Endothelial cell of umbilical vein (primary cell): ENCODE results near the gene MCM3AP. TPM values are rescaled to one million over a fixed set of nuclear protein-coding genes. Genes with fewer than 3 reads are reported as not detected.

Source experiments
- BruUV-seq: library from RNA; stranded (reverse); fragments of 400-500 nt; replicated peaks from 2 replicates; lab custom pipeline; 2021; lab: Mats Ljungman, UMichigan
- CTCF ChIA-PET: fragments of 300-600, 350-600 bp; sonication (Branson Sonifier 250); formaldehyde crosslinking; loops from one replicate; lab custom pipeline; 2021; ENCODE audit warnings: antibody characterized with exemption, inconsistent platforms; lab: Charles Lee
- POLR2A ChIA-PET: fragments of 300-600, 350-600 bp; sonication (Branson Sonifier 250); formaldehyde crosslinking; loops from one replicate; lab custom pipeline; 2021; ENCODE audit warnings: antibody characterized with exemption, inconsistent platforms; lab: Charles Lee
- DNase-seq: peaks from one replicate; pipeline ENCODE4 v3.0.0-alpha.2; 2011; ENCODE audit warnings: low read depth, low spot score
- FAIRE-seq: peaks from 2 replicates; lab custom pipeline; 2011; peaks lifted over from hg19 to GRCh38; lab: Jason Lieb, UNC
- H2AFZ ChIP-seq: 2 replicates; pipeline ENCODE4 v1.6.0; 2012; ENCODE audit warnings: low read depth, low read length, control low read depth, inconsistent platforms
- H3K27ac ChIP-seq: 2 replicates; pipeline ENCODE4 v1.5.1; 2011; ENCODE audit warnings: low read depth, mild to moderate bottlenecking, control low read depth, low read length, moderate library complexity; ENCODE audit not compliant: insufficient read depth
- H3K27me3 ChIP-seq, 2 experiments: 2 replicates each; pipeline versions ENCODE4 v1.6.0 to v1.6.1; 2011; ENCODE audit warnings: low read length in 2 of 2, mixed read lengths in 1 of 2; ENCODE audit not compliant: control insufficient read depth in 2 of 2, insufficient read depth in 2 of 2
- H3K36me3 ChIP-seq, 2 experiments: 2 replicates in 1 of 2; 3 replicates in 1 of 2; pipeline ENCODE4 v1.5.1; 2011; ENCODE audit warnings: low read length in 2 of 2, mild to moderate bottlenecking in 1 of 2, moderate library complexity in 1 of 2; ENCODE audit not compliant: control insufficient read depth in 2 of 2, insufficient read depth in 2 of 2; ENCODE audit errors: extremely low read depth in 1 of 2
- H3K4me1 ChIP-seq: 3 replicates; pipeline ENCODE4 v1.5.1; 2011; ENCODE audit warnings: mild to moderate bottlenecking, low read length; ENCODE audit not compliant: control insufficient read depth, insufficient read depth; ENCODE audit errors: extremely low read depth
- H3K4me2 ChIP-seq: 2 replicates; pipeline ENCODE4 v1.6.1; 2011; ENCODE audit warnings: low read length, control low read depth, mixed read lengths; ENCODE audit not compliant: insufficient read depth
- H3K4me3 ChIP-seq, 3 experiments: fragments of 200-600 bp in 1 of 3; sonication (generic), shearing (Covaris generic) in 1 of 3; replicated peaks in 1 of 3; 2 replicates each; pipeline ENCODE4 v1.5.1; 2011 to 2016; ENCODE audit warnings: control low read depth in 3 of 3, low read length in 3 of 3, mild to moderate bottlenecking in 2 of 3, inconsistent platforms in 1 of 3, low read depth in 1 of 3, moderate library complexity in 1 of 3; ENCODE audit not compliant: insufficient read depth in 1 of 3
- H3K79me2 ChIP-seq: 2 replicates; pipeline ENCODE4 v1.6.0; 2012; ENCODE audit warnings: low read length, inconsistent platforms; ENCODE audit not compliant: control insufficient read depth, insufficient read depth
- H3K9ac ChIP-seq: replicated peaks from 2 replicates; pipeline ENCODE3; 2011; ENCODE audit warnings: low read length, control low read depth; ENCODE audit not compliant: insufficient read depth; ENCODE audit errors: extremely low read depth
- H3K9me1 ChIP-seq: replicated peaks from 3 replicates; pipeline ENCODE4 v1.6.0; 2011; ENCODE audit warnings: mild to moderate bottlenecking, low read length; ENCODE audit not compliant: control insufficient read depth, insufficient read depth; ENCODE audit errors: extremely low read depth
- H3K9me3 ChIP-seq: replicated peaks from 2 replicates; pipeline ENCODE4 v1.5.1; 2012; ENCODE audit warnings: low read length, inconsistent platforms; ENCODE audit not compliant: control insufficient read depth, insufficient read depth
- H4K20me1 ChIP-seq: replicated peaks from 2 replicates; pipeline ENCODE3; 2011; ENCODE audit warnings: mild to moderate bottlenecking, low read length; ENCODE audit not compliant: control insufficient read depth, insufficient read depth; ENCODE audit errors: extremely low read depth
- EZH2 ChIP-seq: IDR thresholded peaks from 2 replicates; pipeline ENCODE4 v1.6.1; 2012; ENCODE audit warnings: borderline replicate concordance, low read depth, mild to moderate bottlenecking, moderate library complexity, low read length, inconsistent platforms; ENCODE audit not compliant: severe bottlenecking
- FOS ChIP-seq: IDR thresholded peaks from 2 replicates; pipeline ENCODE4 v1.6.1; 2011; ENCODE audit warnings: mild to moderate bottlenecking, low read length, moderate library complexity, borderline replicate concordance; ENCODE audit not compliant: insufficient read depth
- GATA2 ChIP-seq: IDR thresholded peaks from 2 replicates; pipeline ENCODE4 v1.7.0; 2011; ENCODE audit warnings: low read depth, mild to moderate bottlenecking, moderate library complexity, mixed read lengths, low read length; ENCODE audit not compliant: insufficient read length, insufficient read depth
- JUN ChIP-seq: IDR thresholded peaks from 2 replicates; pipeline ENCODE4 v1.6.1; 2011; ENCODE audit warnings: borderline replicate concordance, low read depth; ENCODE audit not compliant: insufficient read length, insufficient read depth
- MAX ChIP-seq: IDR thresholded peaks from 2 replicates; pipeline ENCODE4 v1.6.1; 2011; ENCODE audit not compliant: insufficient read depth, insufficient read length
- MYC ChIP-seq: IDR thresholded peaks from one replicate; pipeline ENCODE4 v1.6.1; 2011; ENCODE audit warnings: mild to moderate bottlenecking, low read depth, low read length
- POLR2A ChIP-seq: IDR thresholded peaks from 2 replicates; pipeline ENCODE4 v1.6.1; 2012; ENCODE audit warnings: low read depth, mild to moderate bottlenecking, control low read depth, low read length
- POLR2AphosphoS5 ChIP-seq: IDR thresholded peaks from 2 replicates; pipeline ENCODE4 v1.6.1; 2012; ENCODE audit warnings: low read depth, mild to moderate bottlenecking, control low read depth, low read length, moderate library complexity; ENCODE audit not compliant: insufficient read depth
- dilution Hi-C: fragments of 300-500 bp; cut with MboI; formaldehyde crosslinking; loops from one replicate; pipeline ENCODE4 v1.15.0; 2019; ENCODE audit warnings: low sequenced_read_pairs; ENCODE audit not compliant: extremely low pct_ligation_motif_present
- intact Hi-C: fragments of 100-400 bp; cut with micrococcal nuclease; formaldehyde crosslinking; loops from one replicate; pipeline ENCODE4 v1.10.0; 2022
- polyA plus RNA-seq, 4 experiments: library from polyadenylated mRNA; depleted of rRNA in 3 of 4; stranded (reverse) in 3 of 4; unstranded in 1 of 4; fragments of >200 nt; gene quantifications; 2 replicates each; pipeline versions ENCODE4 v1.2.1 to v1.2.3, GENCODE V29; 2011 to 2012; ENCODE audit warnings: missing spikeins in 1 of 4
- total RNA-seq: library from RNA; stranded (reverse); gene quantifications from 2 replicates; pipeline ENCODE4 v1.2.3, GENCODE V29; 2021
- TF ChIP-seq, protein P1 (sequence below), 2 donors: IDR thresholded peaks; 1 replicate in 1 of 2; 2 replicates in 1 of 2; pipeline ENCODE4 v1.5.1; 2011; ENCODE audit warnings: low read length in 2 of 2, mild to moderate bottlenecking in 2 of 2, moderate library complexity in 2 of 2, control low read depth in 1 of 2, inconsistent platforms in 1 of 2, low read depth in 1 of 2; ENCODE audit not compliant: insufficient read depth in 1 of 2; ENCODE audit errors: extremely low read depth in 1 of 2

Gene MCM3AP
- total and polyA plus RNA-seq, 2 donors (not counting 3 experiments of a cell fraction or from before 2014, with no cell fraction given) = 37.9 to 115 TPM

DNA sequence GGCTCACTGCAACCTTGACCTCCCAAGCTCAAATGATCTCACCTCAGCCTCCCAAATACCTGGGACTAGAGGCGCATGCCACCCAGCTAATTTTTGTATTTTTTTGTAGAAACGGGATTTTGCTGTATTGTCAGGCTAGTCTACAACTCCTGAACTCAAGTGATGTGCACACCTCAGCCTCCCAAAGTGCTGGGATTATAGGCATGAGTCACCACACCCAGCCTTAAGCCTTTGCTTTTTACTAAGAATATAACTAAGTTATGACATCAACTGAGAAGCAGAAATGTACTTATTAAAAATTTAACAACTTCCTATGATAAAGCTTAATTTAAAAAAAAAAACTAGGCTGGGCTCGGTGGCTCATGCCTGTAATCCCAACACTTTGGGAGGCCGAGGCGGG is 47.9 kb downstream of the MCM3AP start:
- BruUV-seq = no TSS peak
- Histone ChIP-seq H4K20me1 (no peaks in the 10 kb centered on the region), H3K4me2 (no peak overlapping the region), H3K27me3 (no peaks in the 10 kb centered on the region), H3K36me3 (peaks cover 26 to 34% of the 10 kb centered on the region in 2 experiments), H3K9me3 (no peaks in the 10 kb centered on the region), H3K4me3 (no peak overlapping the region), H3K9ac (no peak overlapping the region), H3K9me1 (no peaks in the 10 kb centered on the region), H3K4me1 (no peaks in the 10 kb centered on the region), H3K79me2 (no peaks in the 10 kb centered on the region), H3K27ac (no peak overlapping the region), H2AFZ (no peak overlapping the region)
- ChIA-PET POLR2A (no interaction called here), CTCF (interaction anchor here (0.7 to 1.1 kb wide), 2 partner anchors 94 to 1429 kb away, joined by 3 read pairs; no protein-coding TSS in a partner anchor)
- dilution Hi-C loops (no loop called here), intact Hi-C loops (no loop called here)
- DNase-seq = no peak
- TF ChIP-seq, protein P1, sequence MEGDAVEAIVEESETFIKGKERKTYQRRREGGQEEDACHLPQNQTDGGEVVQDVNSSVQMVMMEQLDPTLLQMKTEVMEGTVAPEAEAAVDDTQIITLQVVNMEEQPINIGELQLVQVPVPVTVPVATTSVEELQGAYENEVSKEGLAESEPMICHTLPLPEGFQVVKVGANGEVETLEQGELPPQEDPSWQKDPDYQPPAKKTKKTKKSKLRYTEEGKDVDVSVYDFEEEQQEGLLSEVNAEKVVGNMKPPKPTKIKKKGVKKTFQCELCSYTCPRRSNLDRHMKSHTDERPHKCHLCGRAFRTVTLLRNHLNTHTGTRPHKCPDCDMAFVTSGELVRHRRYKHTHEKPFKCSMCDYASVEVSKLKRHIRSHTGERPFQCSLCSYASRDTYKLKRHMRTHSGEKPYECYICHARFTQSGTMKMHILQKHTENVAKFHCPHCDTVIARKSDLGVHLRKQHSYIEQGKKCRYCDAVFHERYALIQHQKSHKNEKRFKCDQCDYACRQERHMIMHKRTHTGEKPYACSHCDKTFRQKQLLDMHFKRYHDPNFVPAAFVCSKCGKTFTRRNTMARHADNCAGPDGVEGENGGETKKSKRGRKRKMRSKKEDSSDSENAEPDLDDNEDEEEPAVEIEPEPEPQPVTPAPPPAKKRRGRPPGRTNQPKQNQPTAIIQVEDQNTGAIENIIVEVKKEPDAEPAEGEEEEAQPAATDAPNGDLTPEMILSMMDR (IDR thresholded peaks at IDR 0.05; ENCODE audit: extremely low read depth in 1 of 2, insufficient read depth in 1 of 2, low read depth in 1 of 2, low read length in 2 of 2) = no peak
- TF ChIP-seq FOS = no peak
- no peak for FAIRE-seq

GRCh38 chr21:46234436-46234950 is 50.9 kb downstream of the MCM3AP start:
- Histone ChIP-seq H2AFZ (no peak overlapping the region), H3K9ac (no peak overlapping the region), H3K36me3 (peaks cover 13 to 20% of the 10 kb centered on the region in 2 experiments), H3K4me1 (peaks cover 7% of the 10 kb centered on the region), H3K9me3 (no peaks in the 10 kb centered on the region), H3K4me3 (no peak overlapping the region), H3K79me2 (no peaks in the 10 kb centered on the region), H3K27me3 (no peaks in the 10 kb centered on the region), H3K9me1 (no peaks in the 10 kb centered on the region), H3K4me2 (no peak overlapping the region), H4K20me1 (no peaks in the 10 kb centered on the region), H3K27ac (no peak overlapping the region)
- POLR2A ChIA-PET = no interaction called here
- DNase-seq = no peak
- intact Hi-C loops (no loop called here), dilution Hi-C loops (no loop called here)
- no TSS peak for BruUV-seq
- TF ChIP-seq MYC = no peak
- no peak for TF ChIP-seq GATA2
- TF ChIP-seq POLR2AphosphoS5 = no peak
- no peak for TF ChIP-seq FOS
- TF ChIP-seq, protein P1 (IDR thresholded peaks at IDR 0.05; ENCODE audit: extremely low read depth in 1 of 2, insufficient read depth in 1 of 2, low read depth in 1 of 2, low read length in 2 of 2) = no peak
- no peak for TF ChIP-seq EZH2
- TF ChIP-seq MAX = no peak
- no peak for TF ChIP-seq POLR2A
- no peak for TF ChIP-seq JUN
- CTCF ChIA-PET = interaction anchor here (1.6 kb wide), 1 partner anchor 91 kb away, joined by 4 read pairs; no protein-coding TSS in a partner anchor
- FAIRE-seq = no peak
